SK-N-SH treated with all-trans-retinoic acid at 6 μM for 48 hours (cell line): ENCODE data around the gene SAE1.

Source experiments
- ATAC-seq: fragments of 200-7000 bp; cut with Tn5 transposase; 3 replicates; pipeline ENCODE4 v1.9.1; 2020; ENCODE audit warnings: mild to moderate bottlenecking, moderate library complexity
- ARNTL ChIP-seq: fragments of 450-650 bp; formaldehyde crosslinking; IDR thresholded peaks from 2 replicates; pipeline ENCODE4 v1.5.0; 2020; ENCODE audit warnings: low read depth, mild to moderate bottlenecking, moderate library complexity, borderline replicate concordance
- BACH2 ChIP-seq: fragments of 250-450 bp; sonication (Bioruptor Pico); IDR thresholded peaks from 2 replicates; pipeline ENCODE4 v1.9.0; 2021; ENCODE audit warnings: mild to moderate bottlenecking, borderline replicate concordance
- CSDC2 ChIP-seq: fragments of 250-450 bp; sonication (Bioruptor Pico); IDR thresholded peaks from 2 replicates; pipeline ENCODE4 v1.5.0; 2020; ENCODE audit warnings: mild to moderate bottlenecking, moderate library complexity
- ESRRG ChIP-seq: fragments of 250-450 bp; sonication (Bioruptor Pico); IDR thresholded peaks from 2 replicates; pipeline ENCODE4 v1.6.1; 2021; ENCODE audit warnings: mild to moderate bottlenecking
- GLIS3 ChIP-seq: fragments of 250-450 bp; sonication (Bioruptor Pico); IDR thresholded peaks from 2 replicates; pipeline ENCODE4 v1.5.0; 2020; ENCODE audit warnings: mild to moderate bottlenecking, moderate library complexity
- ISL1 ChIP-seq: fragments of 250-450 bp; sonication (Bioruptor Pico); IDR thresholded peaks from 2 replicates; pipeline ENCODE4 v2.1.2; 2022; ENCODE audit warnings: mild to moderate bottlenecking, moderate library complexity
- OSR1 ChIP-seq: fragments of 250-450 bp; sonication (Bioruptor Pico); IDR thresholded peaks from 2 replicates; pipeline ENCODE4 v1.8.0; 2022; ENCODE audit warnings: moderate library complexity, mild to moderate bottlenecking, inconsistent platforms
- POU6F1 ChIP-seq: fragments of 250-450 bp; sonication (Bioruptor Pico); IDR thresholded peaks from 2 replicates; pipeline ENCODE4 v1.8.0; 2021; ENCODE audit warnings: low read depth, mild to moderate bottlenecking, moderate library complexity, borderline replicate concordance
- PPARA ChIP-seq: fragments of 250-450 bp; sonication (Bioruptor Pico); IDR thresholded peaks from 2 replicates; pipeline ENCODE4 v1.5.0; 2020; ENCODE audit warnings: mild to moderate bottlenecking, borderline replicate concordance
- RARB ChIP-seq: fragments of 250-450 bp; sonication (Bioruptor Pico); IDR thresholded peaks from 2 replicates; pipeline ENCODE4 v1.8.0; 2021; ENCODE audit warnings: mild to moderate bottlenecking, moderate library complexity
- SNAI2 ChIP-seq: fragments of 250-450 bp; sonication (Bioruptor Pico); IDR thresholded peaks from 2 replicates; pipeline ENCODE4 v1.5.0; 2020; ENCODE audit warnings: mild to moderate bottlenecking, moderate library complexity
- TCF4 ChIP-seq: fragments of 250-450 bp; sonication (Bioruptor Pico); IDR thresholded peaks from 2 replicates; pipeline ENCODE4 v1.8.0; 2021; ENCODE audit warnings: mild to moderate bottlenecking, moderate library complexity, borderline replicate concordance
- TOX ChIP-seq: fragments of 250-450 bp; sonication (Bioruptor Pico); IDR thresholded peaks from 2 replicates; pipeline ENCODE4 v1.8.0; 2021; ENCODE audit warnings: mild to moderate bottlenecking, moderate library complexity, borderline replicate concordance
- TSHZ2 ChIP-seq: fragments of 250-450 bp; sonication (Bioruptor Pico); IDR thresholded peaks from 2 replicates; pipeline ENCODE4 v1.5.0; 2020; ENCODE audit warnings: mild to moderate bottlenecking, moderate library complexity
- ZC3H10 ChIP-seq: fragments of 250-450 bp; sonication (Bioruptor Pico); IDR thresholded peaks from 2 replicates; pipeline ENCODE4 v1.5.1; 2021; ENCODE audit warnings: mild to moderate bottlenecking, moderate library complexity
- ZFP3 ChIP-seq: fragments of 250-450 bp; sonication (Bioruptor Pico); IDR thresholded peaks from 2 replicates; pipeline ENCODE4 v1.5.0; 2020; ENCODE audit warnings: mild to moderate bottlenecking, moderate library complexity
- ZFP30 ChIP-seq: fragments of 450-650 bp; formaldehyde crosslinking; IDR thresholded peaks from 2 replicates; pipeline ENCODE4 v1.5.0; 2022; ENCODE audit warnings: mild to moderate bottlenecking, moderate library complexity
- ZNF565 ChIP-seq: fragments of 450-650 bp; formaldehyde crosslinking; conservative IDR thresholded peaks from 2 replicates; pipeline ENCODE4 v1.5.0; 2020; ENCODE audit warnings: low read depth, mild to moderate bottlenecking, moderate library complexity
- ZNF70 ChIP-seq: fragments of 450-650 bp; formaldehyde crosslinking; IDR thresholded peaks from 2 replicates; pipeline ENCODE4 v1.5.0; 2020; ENCODE audit warnings: mild to moderate bottlenecking, moderate library complexity
- ZNF8 ChIP-seq: fragments of 450-650 bp; formaldehyde crosslinking; IDR thresholded peaks from 2 replicates; pipeline ENCODE4 v1.5.0; 2020; ENCODE audit warnings: mild to moderate bottlenecking, moderate library complexity
- TF ChIP-seq, protein P1 (sequence below): fragments of 250-450 bp; sonication (Bioruptor Pico); IDR thresholded peaks from 2 replicates; pipeline ENCODE4 v1.5.1; 2021; ENCODE audit warnings: mild to moderate bottlenecking, moderate library complexity
- TF ChIP-seq, protein P2 (sequence below): fragments of 250-450 bp; sonication (Bioruptor Pico); IDR thresholded peaks from 2 replicates; pipeline ENCODE4 v1.5.1; 2020; ENCODE audit warnings: low read depth, mild to moderate bottlenecking, moderate library complexity

Gene SAE1

GRCh38 chr19:47086280-47086679, 44.4 kb upstream of the SAE1 start:
- TF ChIP-seq ISL1 (CRISPR knock-in tag) (no peak), ZNF70 (CRISPR knock-in tag) (no peak), ZNF565 (CRISPR knock-in tag) (no peak), ZFP30 (CRISPR knock-in tag) (no peak), ARNTL (CRISPR knock-in tag) (no peak), TOX (CRISPR knock-in tag) (no peak), GLIS3 (no peak)
- ATAC-seq: no peak

DNA sequence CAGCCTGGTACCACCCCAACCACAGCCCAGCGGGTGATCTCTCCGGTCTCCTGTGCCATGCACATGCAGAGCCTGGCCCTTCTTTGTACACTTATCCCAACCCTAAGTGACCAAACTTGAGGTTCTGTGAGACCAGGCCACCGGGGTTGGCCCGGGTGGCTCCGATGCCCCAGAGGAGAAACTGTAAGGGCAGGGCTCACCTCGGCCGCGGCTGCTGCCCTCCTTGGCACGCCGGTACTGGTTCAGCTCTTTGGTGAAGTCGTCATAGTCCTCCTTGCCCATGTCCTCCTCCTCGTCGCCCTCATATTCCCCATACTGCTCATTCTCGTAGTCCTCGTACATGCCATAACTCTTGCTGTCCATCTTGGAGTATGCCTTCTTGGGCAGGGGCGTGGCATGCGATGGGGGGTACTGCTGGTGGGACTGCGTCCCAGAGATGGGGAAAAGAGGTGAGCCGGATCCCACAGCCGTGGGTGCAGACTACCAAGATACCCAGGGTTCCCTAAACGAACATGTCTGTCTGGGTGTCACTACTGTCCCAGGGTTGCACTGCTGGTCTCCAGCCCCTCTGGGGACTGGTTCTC, 40.8 kb upstream of the SAE1 start:
- no peak for ATAC-seq
- TF ChIP-seq POU6F1 (CRISPR knock-in tag) (no peak), ESRRG (CRISPR knock-in tag) (no peak), RARB (CRISPR knock-in tag) (no peak)

DNA sequence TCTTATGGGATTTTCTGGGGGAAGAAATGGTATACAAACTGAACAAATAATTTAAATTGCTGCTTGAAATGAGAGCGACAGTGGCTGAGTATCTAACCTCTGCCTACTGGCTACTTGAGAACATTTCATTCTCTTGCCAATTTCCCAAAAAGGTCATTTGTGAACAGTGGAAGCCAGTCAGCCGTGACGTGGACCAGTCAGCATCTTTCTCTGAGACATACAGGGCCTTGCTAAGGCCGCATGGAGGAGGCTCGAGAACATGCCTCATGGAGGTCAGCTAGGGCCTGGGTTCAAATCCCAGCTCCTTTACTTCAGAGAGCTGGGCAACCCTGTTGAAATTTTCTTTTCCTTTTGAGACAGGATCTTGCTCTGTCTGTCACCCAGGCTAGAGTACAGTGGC, 37.4 kb upstream of the SAE1 start:
- ATAC-seq: no peak
- no peak for TF ChIP-seq BACH2
- TF ChIP-seq PPARA (CRISPR knock-in tag): no peak
- TF ChIP-seq, protein P1, sequence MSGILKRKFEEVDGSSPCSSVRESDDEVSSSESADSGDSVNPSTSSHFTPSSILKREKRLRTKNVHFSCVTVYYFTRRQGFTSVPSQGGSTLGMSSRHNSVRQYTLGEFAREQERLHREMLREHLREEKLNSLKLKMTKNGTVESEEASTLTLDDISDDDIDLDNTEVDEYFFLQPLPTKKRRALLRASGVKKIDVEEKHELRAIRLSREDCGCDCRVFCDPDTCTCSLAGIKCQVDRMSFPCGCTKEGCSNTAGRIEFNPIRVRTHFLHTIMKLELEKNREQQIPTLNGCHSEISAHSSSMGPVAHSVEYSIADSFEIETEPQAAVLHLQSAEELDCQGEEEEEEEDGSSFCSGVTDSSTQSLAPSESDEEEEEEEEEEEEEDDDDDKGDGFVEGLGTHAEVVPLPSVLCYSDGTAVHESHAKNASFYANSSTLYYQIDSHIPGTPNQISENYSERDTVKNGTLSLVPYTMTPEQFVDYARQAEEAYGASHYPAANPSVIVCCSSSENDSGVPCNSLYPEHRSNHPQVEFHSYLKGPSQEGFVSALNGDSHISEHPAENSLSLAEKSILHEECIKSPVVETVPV (CRISPR knock-in tag): no peak
- no peak for TF ChIP-seq OSR1
- TF ChIP-seq ZNF8 (CRISPR knock-in tag): no peak
- TF ChIP-seq ESRRG (CRISPR knock-in tag): no peak
- no peak for TF ChIP-seq TOX (CRISPR knock-in tag)
- TF ChIP-seq GLIS3: no peak
- no peak for TF ChIP-seq ZC3H10 (CRISPR knock-in tag)
- no peak for TF ChIP-seq TCF4 (CRISPR knock-in tag)

- no peak for ATAC-seq
- TF ChIP-seq GLIS3 (no peak), TCF4 (CRISPR knock-in tag) (no peak), SNAI2 (CRISPR knock-in tag) (no peak), ZC3H10 (CRISPR knock-in tag) (no peak), ZFP3 (no peak), TSHZ2 (CRISPR knock-in tag) (no peak), TOX (CRISPR knock-in tag) (no peak), BACH2 (no peak), ZNF565 (CRISPR knock-in tag) (no peak), ISL1 (CRISPR knock-in tag) (no peak), ZFP30 (CRISPR knock-in tag) (no peak), POU6F1 (CRISPR knock-in tag) (no peak), CSDC2 (CRISPR knock-in tag) (no peak), PPARA (CRISPR knock-in tag) (no peak), ZNF8 (CRISPR knock-in tag) (no peak)
- TF ChIP-seq, protein P1 (CRISPR knock-in tag): no peak
- TF ChIP-seq, protein P2, sequence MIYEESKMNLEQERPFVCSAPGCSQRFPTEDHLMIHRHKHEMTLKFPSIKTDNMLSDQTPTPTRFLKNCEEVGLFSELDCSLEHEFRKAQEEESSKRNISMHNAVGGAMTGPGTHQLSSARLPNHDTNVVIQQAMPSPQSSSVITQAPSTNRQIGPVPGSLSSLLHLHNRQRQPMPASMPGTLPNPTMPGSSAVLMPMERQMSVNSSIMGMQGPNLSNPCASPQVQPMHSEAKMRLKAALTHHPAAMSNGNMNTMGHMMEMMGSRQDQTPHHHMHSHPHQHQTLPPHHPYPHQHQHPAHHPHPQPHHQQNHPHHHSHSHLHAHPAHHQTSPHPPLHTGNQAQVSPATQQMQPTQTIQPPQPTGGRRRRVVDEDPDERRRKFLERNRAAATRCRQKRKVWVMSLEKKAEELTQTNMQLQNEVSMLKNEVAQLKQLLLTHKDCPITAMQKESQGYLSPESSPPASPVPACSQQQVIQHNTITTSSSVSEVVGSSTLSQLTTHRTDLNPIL (CRISPR knock-in tag): no peak
- TF ChIP-seq, all 23 proteins: peak for 0
Observed at GRCh38 chr19:47093841-47094240, 36.8 kb upstream of the SAE1 start.
